MM.1S (cell line): ENCODE measurements around the gene PMF1.

Experiments used
- EZH2 ChIP-seq: fragments of 300-600 bp; sonication (generic); optimal IDR thresholded peaks from 2 replicates; pipeline ENCODE3; 2017; ENCODE audit warnings: low read depth, mild to moderate bottlenecking, antibody characterized with exemption, low read length, mixed read lengths
- TF ChIP-seq, protein P1 (sequence below): fragments of 300-600 bp; sonication (generic); IDR thresholded peaks from 2 replicates; pipeline ENCODE4 v1.5.1; 2016; ENCODE audit warnings: antibody characterized with exemption, low read length, mixed read lengths

DNA sequence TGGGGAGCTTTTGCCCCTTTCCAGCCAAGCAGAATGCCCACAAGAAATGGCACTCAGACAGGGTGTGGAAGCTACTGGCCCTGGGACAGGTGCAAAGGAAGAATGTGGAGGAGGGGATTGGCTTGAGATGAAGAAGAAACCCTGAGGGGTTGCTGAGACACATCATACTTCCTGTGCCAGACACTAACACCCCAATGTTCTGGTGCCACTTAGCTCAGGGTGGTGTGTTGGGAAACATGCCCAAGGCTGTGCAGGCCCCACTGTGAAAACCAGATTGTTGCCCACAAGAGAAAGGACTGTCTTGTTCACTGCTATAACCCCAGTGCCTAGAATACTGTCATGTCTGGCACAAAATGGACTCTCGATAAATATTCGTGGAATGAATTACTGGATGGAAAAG lies 44.9 kb downstream of the PMF1 start:
- TF ChIP-seq EZH2 = no peak
- TF ChIP-seq, protein P1, sequence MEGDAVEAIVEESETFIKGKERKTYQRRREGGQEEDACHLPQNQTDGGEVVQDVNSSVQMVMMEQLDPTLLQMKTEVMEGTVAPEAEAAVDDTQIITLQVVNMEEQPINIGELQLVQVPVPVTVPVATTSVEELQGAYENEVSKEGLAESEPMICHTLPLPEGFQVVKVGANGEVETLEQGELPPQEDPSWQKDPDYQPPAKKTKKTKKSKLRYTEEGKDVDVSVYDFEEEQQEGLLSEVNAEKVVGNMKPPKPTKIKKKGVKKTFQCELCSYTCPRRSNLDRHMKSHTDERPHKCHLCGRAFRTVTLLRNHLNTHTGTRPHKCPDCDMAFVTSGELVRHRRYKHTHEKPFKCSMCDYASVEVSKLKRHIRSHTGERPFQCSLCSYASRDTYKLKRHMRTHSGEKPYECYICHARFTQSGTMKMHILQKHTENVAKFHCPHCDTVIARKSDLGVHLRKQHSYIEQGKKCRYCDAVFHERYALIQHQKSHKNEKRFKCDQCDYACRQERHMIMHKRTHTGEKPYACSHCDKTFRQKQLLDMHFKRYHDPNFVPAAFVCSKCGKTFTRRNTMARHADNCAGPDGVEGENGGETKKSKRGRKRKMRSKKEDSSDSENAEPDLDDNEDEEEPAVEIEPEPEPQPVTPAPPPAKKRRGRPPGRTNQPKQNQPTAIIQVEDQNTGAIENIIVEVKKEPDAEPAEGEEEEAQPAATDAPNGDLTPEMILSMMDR = no peak
